HPDE6-E6E7 (cell line): Measurements from ENCODE around the gene P2RX6.

Experiments
- DNase-seq: peaks from one replicate; pipeline ENCODE4 v3.0.0; 2011; ENCODE audit warnings: missing footprints; ENCODE audit errors: extremely low spot score

Gene P2RX6

DNA sequence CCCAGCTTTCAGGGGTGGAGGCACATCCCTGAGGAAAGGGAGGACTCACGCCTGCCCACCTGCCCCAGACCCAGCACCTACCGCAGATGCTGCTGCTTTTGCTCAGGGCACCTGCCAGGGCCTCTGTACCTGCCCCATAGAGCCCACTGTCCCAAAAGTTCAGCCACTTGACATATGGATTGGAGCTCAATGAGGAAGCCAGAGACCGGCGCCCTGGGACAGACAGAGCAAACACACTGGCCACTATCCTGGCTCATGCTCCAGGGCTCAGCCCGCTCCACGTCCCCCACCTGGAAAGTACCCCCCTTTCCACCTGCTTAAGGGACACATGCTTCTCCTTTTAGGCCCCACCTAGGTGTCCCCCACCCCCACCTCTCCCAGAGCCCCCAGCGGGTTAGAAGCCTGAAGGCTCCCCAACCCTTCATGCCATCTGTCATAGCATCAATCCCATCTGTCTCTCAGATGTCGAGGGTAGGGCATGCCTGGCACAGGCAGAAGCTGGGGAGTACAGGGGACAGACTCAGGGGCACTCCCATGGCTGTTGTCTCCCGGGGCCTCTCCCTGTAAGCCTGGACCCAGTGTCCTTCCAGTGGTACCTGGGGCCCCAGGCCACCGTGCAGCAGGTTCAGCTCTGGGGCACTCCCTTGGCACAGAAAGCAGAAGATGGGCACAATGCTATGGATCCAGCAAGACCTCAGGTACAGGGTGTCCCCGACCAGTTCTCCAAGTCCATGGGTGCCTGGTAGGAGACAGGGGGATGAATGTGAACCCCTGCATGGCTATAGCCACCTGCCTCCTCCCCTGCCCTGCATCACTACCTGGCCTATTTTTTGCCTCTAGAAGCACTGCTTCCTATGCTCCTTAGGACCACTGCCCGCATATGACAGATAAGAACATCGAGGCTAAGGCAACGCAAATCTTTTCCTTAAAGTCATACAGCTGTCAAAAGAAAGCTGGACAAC lies 2.2 kb upstream of the P2RX6 start:
- no peak for DNase-seq

DNA sequence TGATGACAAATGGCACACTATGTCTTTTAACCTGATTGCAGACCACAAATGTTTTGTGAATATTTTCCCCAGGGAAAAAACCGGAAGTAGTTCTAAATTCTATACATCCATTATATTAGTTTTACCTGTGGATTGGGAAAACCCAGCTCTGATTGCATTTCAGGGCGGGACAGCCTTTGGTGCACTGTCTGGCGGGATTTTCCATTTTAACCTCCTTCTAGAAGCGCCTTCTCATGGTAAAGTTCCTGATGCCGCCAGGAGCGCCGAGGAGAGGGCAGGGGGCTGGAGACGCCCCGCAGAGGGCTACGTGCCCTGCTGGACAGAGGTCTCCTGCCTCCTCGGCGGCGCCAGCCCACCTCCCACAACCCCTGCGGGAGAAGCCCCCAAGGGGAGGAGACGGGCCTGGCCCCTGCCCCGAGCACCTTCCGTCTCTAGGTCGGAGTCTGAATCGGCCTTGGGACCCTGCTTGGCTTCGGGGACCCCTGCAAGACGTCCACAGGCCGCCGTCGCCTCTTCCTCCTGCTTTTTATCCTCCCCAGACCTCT lies 1.2 kb upstream of the P2RX6 start:
- no peak for DNase-seq

DNA sequence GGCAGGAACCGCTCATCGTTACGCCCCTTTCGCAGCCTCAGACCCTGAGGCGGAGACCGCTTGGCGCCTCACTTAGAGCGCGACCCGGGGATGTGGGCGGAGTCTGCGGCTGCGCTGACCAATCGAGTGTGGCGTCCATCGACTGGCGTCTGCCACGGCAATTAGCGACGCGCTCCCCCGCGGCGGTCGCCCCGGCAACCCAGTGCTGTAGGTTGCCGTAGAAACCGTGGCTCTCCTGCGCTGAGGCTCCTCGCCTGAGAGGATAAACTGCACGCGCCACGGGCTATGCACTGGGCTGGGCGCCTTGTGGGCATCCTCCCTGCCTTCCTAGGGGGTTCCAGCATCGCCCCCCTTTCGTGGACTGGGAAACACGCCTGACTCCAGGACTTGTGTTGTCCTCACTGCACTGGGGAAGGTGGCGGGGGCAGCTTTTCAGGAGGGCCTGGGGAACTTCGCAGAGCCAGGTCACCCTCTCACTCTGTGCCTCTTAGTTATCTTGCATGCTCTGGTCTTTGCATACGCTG lies 701 bp upstream of the P2RX6 start:
- peak; percentile 69 for DNase-seq

GRCh38 chr22:21015466-21016006 lies 571 bp downstream of the P2RX6 start:
- DNase-seq, result no peak

- DNase-seq, result no peak
These were observed 1.9 kb downstream of the P2RX6 start for GRCh38 chr22:21016644-21017420.

DNA sequence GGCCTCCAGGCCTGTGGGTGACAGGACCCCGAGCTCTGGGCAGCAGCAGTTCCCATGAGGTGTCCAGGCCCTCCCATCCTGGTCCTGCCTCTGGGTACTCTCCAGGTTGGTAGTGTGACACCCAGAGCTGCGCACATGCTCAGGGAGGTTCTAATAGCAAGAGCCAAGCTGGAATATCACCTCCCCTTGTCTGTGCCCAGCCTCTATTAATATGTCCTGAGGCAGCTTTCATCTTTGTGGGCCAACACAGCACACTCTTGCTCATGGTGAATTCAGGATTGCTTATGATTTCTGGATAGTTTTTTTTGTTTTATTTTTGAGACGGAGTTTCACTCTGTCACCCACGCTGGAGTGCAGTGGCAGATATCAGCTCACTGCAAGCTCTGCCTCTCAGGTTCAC lies 3.3 kb downstream of the P2RX6 start:
- DNase-seq, result no peak

GRCh38 chr22:21020802-21021429 lies 6.0 kb downstream of the P2RX6 start:
- DNase-seq, result no peak

- DNase-seq, result no peak
These were observed 7.5 kb downstream of the P2RX6 start for GRCh38 chr22:21022507-21022906.

- no peak for DNase-seq
These were observed 8.1 kb downstream of the P2RX6 start for GRCh38 chr22:21022955-21023614.

DNA sequence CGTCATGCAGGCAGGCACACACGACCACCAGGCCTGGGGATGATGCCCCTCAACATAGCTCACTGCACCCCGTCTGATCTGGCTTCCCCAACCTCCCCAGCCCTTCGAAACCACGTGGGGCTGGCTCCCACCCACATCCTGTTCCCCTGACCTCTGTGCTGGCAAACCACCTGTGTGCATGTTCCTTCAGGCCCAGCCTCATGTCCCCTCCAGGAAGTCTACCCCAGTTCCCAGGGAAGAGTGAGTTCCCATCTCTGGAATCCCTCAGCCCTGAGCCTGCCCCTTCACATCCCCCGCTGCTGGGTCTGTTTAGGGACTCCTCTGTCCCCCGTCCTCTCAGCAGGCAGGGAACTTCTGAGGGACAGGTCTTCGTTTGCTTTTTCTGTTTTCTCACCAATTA lies 10.3 kb downstream of the P2RX6 start:
- no peak for DNase-seq

- peak; percentile 85 for DNase-seq
These were observed 11.1 kb downstream of the P2RX6 start for GRCh38 chr22:21025763-21026755.

- no peak for DNase-seq
These were observed 12.1 kb downstream of the P2RX6 start for GRCh38 chr22:21026783-21027692.

DNA sequence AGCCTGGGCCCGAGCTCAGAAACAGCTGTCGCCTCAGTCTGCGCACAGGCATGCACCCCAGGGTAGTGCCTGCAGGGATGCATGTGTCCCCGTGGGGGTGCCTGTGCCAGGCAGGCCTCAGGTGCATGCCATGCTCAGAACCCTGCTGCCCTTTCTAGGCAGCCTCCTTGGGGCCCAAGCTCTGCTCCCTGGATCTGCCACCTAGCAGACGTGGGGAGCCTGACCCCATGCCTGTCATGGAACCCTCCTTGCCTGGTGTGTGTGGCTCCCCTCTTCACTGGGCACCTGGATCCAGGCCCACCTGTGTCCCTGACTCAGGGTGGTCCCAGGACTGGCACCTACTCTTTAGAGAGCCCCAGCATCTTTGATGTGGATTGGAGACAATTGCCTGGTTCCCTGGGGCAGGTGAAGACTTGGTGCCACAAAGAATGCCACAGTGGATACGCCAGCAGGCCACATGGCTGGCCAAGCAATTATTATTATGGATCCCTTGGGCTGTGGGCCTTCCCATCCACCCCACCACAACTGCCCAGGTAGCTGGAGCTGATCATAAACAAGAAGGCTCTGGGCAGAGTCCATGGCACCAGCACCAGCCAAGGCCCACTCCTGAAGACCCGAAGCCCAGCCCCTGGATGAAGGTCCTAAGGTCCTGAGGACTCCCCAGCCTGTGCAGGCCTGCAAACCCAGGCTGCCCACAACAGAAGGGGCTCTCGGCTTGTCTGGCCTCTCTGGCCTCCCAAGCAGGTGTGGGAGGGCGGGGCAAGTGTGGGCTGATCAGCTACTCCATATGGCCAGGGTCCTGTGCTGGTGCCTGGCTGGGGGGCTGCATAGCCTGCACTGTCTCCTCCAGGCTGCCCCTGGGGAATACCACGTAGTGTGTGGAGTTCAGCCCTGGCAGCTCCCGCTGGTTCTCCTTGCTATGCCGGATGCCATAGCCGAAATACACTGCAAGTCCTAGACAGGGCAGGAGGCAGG lies 13.6 kb downstream of the P2RX6 start:
- DNase-seq, result no peak

- DNase-seq, result no peak
These were observed 14.6 kb downstream of the P2RX6 start for GRCh38 chr22:21029486-21030025.

- no peak for DNase-seq
These were observed 15.1 kb downstream of the P2RX6 start for GRCh38 chr22:21030032-21030431.

GRCh38 chr22:21030621-21031544 lies 15.9 kb downstream of the P2RX6 start:
- DNase-seq, result no peak
